GM19240 (cell line): ENCODE data around the gene TMEM163.

Experiments used
- DNase-seq: peaks from one replicate; pipeline ENCODE4 v3.0.0; 2011; ENCODE audit warnings: low spot score; ENCODE audit not compliant: insufficient read length

TMEM163 gene

GRCh38 chr2:134411279-134411827 lies 307.4 kb downstream of the TMEM163 start:
- DNase-seq, result no peak

- DNase-seq, result no peak
These were observed 308.0 kb downstream of the TMEM163 start for GRCh38 chr2:134410831-134411231.

- no peak for DNase-seq
These were observed 308.8 kb downstream of the TMEM163 start for GRCh38 chr2:134410006-134410405.

DNA sequence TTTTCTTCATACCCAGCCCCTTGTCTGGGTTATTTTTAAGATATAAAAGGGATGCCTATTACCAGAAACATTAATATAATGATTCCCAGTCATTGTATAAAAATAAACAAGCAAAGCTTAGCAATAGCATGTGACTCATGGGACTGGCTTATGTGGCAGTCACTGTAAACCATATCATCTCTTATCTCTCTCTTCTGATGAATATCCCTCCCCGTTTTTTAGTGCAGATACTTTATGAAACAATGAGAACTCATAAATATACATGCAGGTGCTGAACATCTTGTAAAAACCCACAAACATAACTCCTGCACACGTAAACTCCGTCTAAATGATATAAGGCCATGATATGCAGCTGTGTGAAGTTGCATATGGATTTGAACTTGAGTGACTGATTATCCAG lies 310.0 kb downstream of the TMEM163 start:
- DNase-seq, result no peak

- DNase-seq, result no peak
These were observed 310.4 kb downstream of the TMEM163 start for GRCh38 chr2:134408386-134408785.

GRCh38 chr2:134407154-134407890 lies 311.5 kb downstream of the TMEM163 start:
- DNase-seq, result no peak

- no peak for DNase-seq
These were observed 312.1 kb downstream of the TMEM163 start for GRCh38 chr2:134406736-134407135.

- no peak for DNase-seq
These were observed 312.5 kb downstream of the TMEM163 start for GRCh38 chr2:134406311-134406710.
